AG04450 (cell line): ENCODE data around the gene AARS1. TPM values are rescaled to one million over a fixed set of nuclear protein-coding genes. Genes with fewer than 3 reads are reported as not detected.
A peak's percentile ranks its signal among the peaks of the same experiment; 100 is the strongest.

Experiments
- CTCF ChIA-PET: fragments of 300-600, 350-600 bp; formaldehyde crosslinking; extraction: SDS; loops from one replicate; lab custom pipeline; 2022; ENCODE audit warnings: antibody characterized with exemption, inconsistent platforms; lab: Charles Lee
- POLR2A ChIA-PET: fragments of 350-600 bp; formaldehyde crosslinking; extraction: SDS; loops from one replicate; lab custom pipeline; 2021; ENCODE audit warnings: antibody characterized with exemption, inconsistent platforms; lab: Yijun Ruan, JAX
- DNase-seq: peaks from one replicate; pipeline ENCODE4 v3.0.0-alpha.2; 2011; ENCODE audit warnings: low read depth, low spot score
- H3K27ac ChIP-seq: one replicate; pipeline ENCODE4 v1.5.1; 2012; ENCODE audit warnings: low read depth, low read length, control low read depth
- H3K27me3 ChIP-seq: one replicate; pipeline ENCODE4 v1.6.0; 2012; ENCODE audit warnings: low read length; ENCODE audit not compliant: control insufficient read depth, insufficient read depth
- H3K4me3 ChIP-seq: 2 replicates; pipeline ENCODE4 v1.5.1; 2011; ENCODE audit warnings: mild to moderate bottlenecking, low read depth, low read length, control low read depth
- H3K9me3 ChIP-seq: 2 replicates; pipeline ENCODE4 v1.5.1; 2012; ENCODE audit warnings: low read length; ENCODE audit not compliant: control insufficient read depth, insufficient read depth
- CTCF ChIP-seq: IDR thresholded peaks from 2 replicates; pipeline ENCODE4 v1.5.1; 2011; ENCODE audit warnings: low read depth, low read length, control low read depth, inconsistent platforms
- polyA plus RNA-seq: library from polyadenylated mRNA; depleted of rRNA; stranded (reverse); fragments of >200 nt; gene quantifications from 2 replicates; pipeline ENCODE4 v1.2.3, GENCODE V29; 2011

AARS1 gene
- polyA plus RNA-seq, 1 experiment: 221 TPM

GRCh38 chr16:70254180-70254964 is 34.9 kb downstream of the AARS1 start:
- Histone ChIP-seq H3K4me3 (no peak overlapping the region), H3K27ac (no peak overlapping the region), H3K9me3 (no peaks in the 10 kb centered on the region; the same call in 1 of the 2 replicates), H3K27me3 (no peaks in the 10 kb centered on the region)
- CTCF ChIA-PET: interaction anchor here (0.6 to 5.1 kb wide), 6 partner anchors 9 to 241 kb away, joined by 3 to 46 read pairs (median 4); no protein-coding TSS in a partner anchor
- DNase-seq: no peak
- no peak for TF ChIP-seq CTCF
- POLR2A ChIA-PET: no interaction called here

GRCh38 chr16:70253291-70254106 is 35.8 kb downstream of the AARS1 start:
- Histone ChIP-seq H3K27ac (peak overlapping the region; percentile 11), H3K27me3 (no peaks in the 10 kb centered on the region), H3K4me3 (no peak overlapping the region), H3K9me3 (no peaks in the 10 kb centered on the region; the same call in 1 of the 2 replicates)
- DNase-seq: no peak
- POLR2A ChIA-PET: no interaction called here
- peak; percentile 69 for TF ChIP-seq CTCF
- CTCF ChIA-PET: interaction anchor here (0.6 to 5.1 kb wide), 9 partner anchors 9 to 242 kb away, joined by 3 to 46 read pairs (median 4); no protein-coding TSS in a partner anchor

GRCh38 chr16:70252355-70252988 is 36.8 kb downstream of the AARS1 start:
- no peak for DNase-seq
- Histone ChIP-seq H3K27ac (no peak overlapping the region), H3K9me3 (no peaks in the 10 kb centered on the region; the same call in 1 of the 2 replicates), H3K4me3 (no peak overlapping the region), H3K27me3 (no peaks in the 10 kb centered on the region)
- POLR2A ChIA-PET: interaction anchor here (2.2 kb wide), 1 partner anchor 37 kb away, joined by 8 read pairs; the partner anchor contains the start of gene AARS1
- CTCF ChIA-PET: interaction anchor here (0.6 to 5.1 kb wide), 11 partner anchors 8 to 102 kb away, joined by 3 to 46 read pairs (median 4); partner anchors contain the start of gene AARS1
- peak; percentile 56 for TF ChIP-seq CTCF

- H3K27ac ChIP-seq: no peak within 1 kb of the TSS
- ChIA-PET CTCF (interaction anchor here (0.6 to 5.1 kb wide), 8 partner anchors 8 to 101 kb away, joined by 3 to 46 read pairs (median 4); no protein-coding TSS in a partner anchor), POLR2A (interaction anchor here (2.2 kb wide), 1 partner anchor 37 kb away, joined by 8 read pairs; the partner anchor contains the start of gene AARS1)
- peak; percentile 91 for TF ChIP-seq CTCF
- H3K4me3 ChIP-seq: peak within 1 kb of the TSS; percentile 58
- H3K27me3 ChIP-seq: no peaks in the 10 kb centered on the region
- DNase-seq: peak; percentile 69
- H3K9me3 ChIP-seq: no peaks in the 10 kb centered on the region; the same call in 1 of the 2 replicates
These were observed 37.5 kb downstream of the AARS1 start, which contains the start of gene EXOSC6 for GRCh38 chr16:70251629-70252354. EXOSC6 (minus strand) TSS chr16:70251940; CDS start chr16:70251900, 40 bp downstream.
